TTC549 (cell line): ENCODE data around the gene LRRC52.

Experiments used
- FAIRE-seq: peaks from 2 replicates; lab custom pipeline; 2012; peaks lifted over from hg19 to GRCh38; lab: Jason Lieb, UNC

The LRRC52 gene

GRCh38 chr1:165537356-165538109 is 6.3 kb upstream of the LRRC52 start:
- no peak for FAIRE-seq

- no peak for FAIRE-seq
Observed at GRCh38 chr1:165539306-165539705, 4.5 kb upstream of the LRRC52 start.

- no peak for FAIRE-seq
Observed at GRCh38 chr1:165539908-165540307, 3.9 kb upstream of the LRRC52 start.

- no peak for FAIRE-seq
Observed at GRCh38 chr1:165542015-165542631, 1.7 kb upstream of the LRRC52 start.

- FAIRE-seq = no peak
Observed at GRCh38 chr1:165542647-165543046, 1.2 kb upstream of the LRRC52 start.

- no peak for FAIRE-seq
Observed at GRCh38 chr1:165544996-165545395, 1.2 kb downstream of the LRRC52 start.

- no peak for FAIRE-seq
Observed at GRCh38 chr1:165545974-165546373, 2.2 kb downstream of the LRRC52 start.

GRCh38 chr1:165549973-165550372 is 6.2 kb downstream of the LRRC52 start:
- no peak for FAIRE-seq

- FAIRE-seq = no peak
Observed at GRCh38 chr1:165551469-165551868, 7.7 kb downstream of the LRRC52 start.

GRCh38 chr1:165560883-165561656 is 17.3 kb downstream of the LRRC52 start:
- no peak for FAIRE-seq

GRCh38 chr1:165562571-165562970 is 18.8 kb downstream of the LRRC52 start:
- FAIRE-seq = no peak

GRCh38 chr1:165563551-165563950 is 19.8 kb downstream of the LRRC52 start:
- no peak for FAIRE-seq

- FAIRE-seq = no peak
Observed at GRCh38 chr1:165564561-165564960, 20.8 kb downstream of the LRRC52 start.

GRCh38 chr1:165565751-165566490 is 22.1 kb downstream of the LRRC52 start:
- FAIRE-seq = no peak

- no peak for FAIRE-seq
Observed at GRCh38 chr1:165570078-165570477, 26.3 kb downstream of the LRRC52 start.

GRCh38 chr1:165573787-165574186 is 30.0 kb downstream of the LRRC52 start:
- FAIRE-seq = no peak

GRCh38 chr1:165574295-165574694 is 30.5 kb downstream of the LRRC52 start:
- no peak for FAIRE-seq

GRCh38 chr1:165575468-165576099 is 31.8 kb downstream of the LRRC52 start:
- no peak for FAIRE-seq

GRCh38 chr1:165576536-165576935 is 32.7 kb downstream of the LRRC52 start:
- peak; percentile 77 for FAIRE-seq

GRCh38 chr1:165577707-165578106 is 33.9 kb downstream of the LRRC52 start:
- FAIRE-seq = no peak

- FAIRE-seq = no peak
Observed at GRCh38 chr1:165580931-165581871, 37.4 kb downstream of the LRRC52 start.
